Erythroblast (primary cell): ENCODE results near the gene RREB1.

Experiments used
- GATA1 ChIP-seq: IDR thresholded peaks from 2 replicates; pipeline ENCODE4 v1.6.1; 2011; ENCODE audit warnings: low read depth, mild to moderate bottlenecking, control low read depth, low read length, moderate library complexity
- POLR2A ChIP-seq: IDR thresholded peaks from 2 replicates; pipeline ENCODE4 v1.6.1; 2011; ENCODE audit warnings: mild to moderate bottlenecking, low read length

GRCh38 chr6:7264041-7264440 is 156.3 kb downstream of the RREB1 start:
- TF ChIP-seq POLR2A (no peak), GATA1 (no peak)
